ENCODE measurements around the gene PITRM1.
"Not testable (repeated sequence)": the region's sequence is repeated elsewhere in the genome, so short reads cannot be mapped to it uniquely, and the experiment has no call there.

PITRM1 gene

GRCh38 chr10:3172446-3173170, at the start of gene PITRM1:
TSS of gene PITRM1 (minus strand) at chr10:3172782. CDS start at chr10:3172772, 10 bp downstream.
- DNase-seq = peak; percentile 97 to 100 (median 100)

- no peak for DNase-seq
These were observed 49.5 kb upstream of the PITRM1 start for GRCh38 chr10:3222068-3222467.

GRCh38 chr10:3221601-3222000, 49.0 kb upstream of the PITRM1 start:
- DNase-seq = not testable (repeated sequence)

- DNase-seq = no peak
These were observed 48.3 kb upstream of the PITRM1 start for GRCh38 chr10:3220853-3221252.

GRCh38 chr10:3219021-3219628, 46.5 kb upstream of the PITRM1 start:
- not testable (repeated sequence) for DNase-seq

- DNase-seq = no peak
These were observed 45.3 kb upstream of the PITRM1 start for GRCh38 chr10:3217853-3218252.

GRCh38 chr10:3217301-3217700, 44.7 kb upstream of the PITRM1 start:
- DNase-seq = no peak

GRCh38 chr10:3215153-3215775, 42.7 kb upstream of the PITRM1 start:
- no peak for DNase-seq

- DNase-seq = no peak
These were observed 41.4 kb upstream of the PITRM1 start for GRCh38 chr10:3213758-3214515.

GRCh38 chr10:3213208-3213607, 40.6 kb upstream of the PITRM1 start:
- DNase-seq = no peak

- no peak for DNase-seq
These were observed 37.8 kb upstream of the PITRM1 start for GRCh38 chr10:3210251-3210877.

- no peak for DNase-seq
These were observed 36.2 kb upstream of the PITRM1 start for GRCh38 chr10:3208481-3209406.

GRCh38 chr10:3207351-3207750, 34.8 kb upstream of the PITRM1 start:
- DNase-seq = no peak

GRCh38 chr10:3206511-3207157, 34.1 kb upstream of the PITRM1 start:
- DNase-seq = no peak

GRCh38 chr10:3203972-3204371, 31.4 kb upstream of the PITRM1 start:
- no peak for DNase-seq

- no peak for DNase-seq
These were observed 30.6 kb upstream of the PITRM1 start for GRCh38 chr10:3203016-3203811.

- DNase-seq = no peak
These were observed 29.2 kb upstream of the PITRM1 start for GRCh38 chr10:3201796-3202195.

- DNase-seq = no peak
These were observed 26.9 kb upstream of the PITRM1 start for GRCh38 chr10:3199488-3199887.

GRCh38 chr10:3198900-3199299, 26.3 kb upstream of the PITRM1 start:
- no peak for DNase-seq

GRCh38 chr10:3197348-3198003, 24.9 kb upstream of the PITRM1 start:
- peak in 2 of 4 experiments; percentile 6 to 32 for DNase-seq
